Activated CD8-positive, alpha-beta T cell treated with anti-CD3 and anti-CD28 coated beads, Interleukin-2, amount 10 ng/mL, durations not matched to agents 7 days and 5 days (primary cell): ENCODE data around the gene KLHL2. TPM values are rescaled to one million over a fixed set of nuclear protein-coding genes. Genes with fewer than 3 reads are reported as not detected.

Experiments used
- ATAC-seq: fragments of 150-1000 bp; cut with Tn5 transposase; one replicate; pipeline ENCODE4 v1.10.0; 2021; ENCODE audit warnings: moderate library complexity
- CTCF ChIA-PET: fragments of 350-600 bp; sonication (Branson Sonifier 250); formaldehyde crosslinking; loops from one replicate; lab custom pipeline; 2021; ENCODE audit warnings: antibody characterized with exemption; lab: Charles Lee
- POLR2A ChIA-PET: fragments of 350-600 bp; sonication (Branson Sonifier 250); formaldehyde crosslinking; loops from one replicate; lab custom pipeline; 2021; ENCODE audit warnings: antibody characterized with exemption; lab: Charles Lee
- DNase-seq: peaks from one replicate; pipeline ENCODE4 v3.0.0-alpha.2; 2020
- H3K27ac Mint-ChIP-seq: one replicate; pipeline ENCODE4 v1.8.0; 2021; ENCODE audit warnings: mild to moderate bottlenecking, mixed read lengths
- H3K27me3 Mint-ChIP-seq: one replicate; pipeline ENCODE4 v1.8.0; 2021; ENCODE audit warnings: low read depth, mixed read lengths
- H3K36me3 Mint-ChIP-seq: one replicate; pipeline ENCODE4 v1.8.0; 2021; ENCODE audit warnings: low read depth, mixed read lengths
- H3K4me1 Mint-ChIP-seq: one replicate; pipeline ENCODE4 v1.8.0; 2021; ENCODE audit warnings: low read depth, mixed read lengths
- H3K4me3 Mint-ChIP-seq: one replicate; pipeline ENCODE4 v1.8.0; 2021; ENCODE audit warnings: mild to moderate bottlenecking, mixed read lengths
- H3K9me3 Mint-ChIP-seq: one replicate; pipeline ENCODE4 v1.8.0; 2022; ENCODE audit warnings: mixed read lengths; ENCODE audit not compliant: insufficient read depth
- total RNA-seq, 2 experiments: library from RNA; stranded (reverse); gene quantifications; one replicate each; pipeline ENCODE4 v1.2.3, GENCODE V29; 2021

The KLHL2 gene
- total RNA-seq, 2 experiments from 2014 or later: 32.9 to 36.4 TPM

DNA sequence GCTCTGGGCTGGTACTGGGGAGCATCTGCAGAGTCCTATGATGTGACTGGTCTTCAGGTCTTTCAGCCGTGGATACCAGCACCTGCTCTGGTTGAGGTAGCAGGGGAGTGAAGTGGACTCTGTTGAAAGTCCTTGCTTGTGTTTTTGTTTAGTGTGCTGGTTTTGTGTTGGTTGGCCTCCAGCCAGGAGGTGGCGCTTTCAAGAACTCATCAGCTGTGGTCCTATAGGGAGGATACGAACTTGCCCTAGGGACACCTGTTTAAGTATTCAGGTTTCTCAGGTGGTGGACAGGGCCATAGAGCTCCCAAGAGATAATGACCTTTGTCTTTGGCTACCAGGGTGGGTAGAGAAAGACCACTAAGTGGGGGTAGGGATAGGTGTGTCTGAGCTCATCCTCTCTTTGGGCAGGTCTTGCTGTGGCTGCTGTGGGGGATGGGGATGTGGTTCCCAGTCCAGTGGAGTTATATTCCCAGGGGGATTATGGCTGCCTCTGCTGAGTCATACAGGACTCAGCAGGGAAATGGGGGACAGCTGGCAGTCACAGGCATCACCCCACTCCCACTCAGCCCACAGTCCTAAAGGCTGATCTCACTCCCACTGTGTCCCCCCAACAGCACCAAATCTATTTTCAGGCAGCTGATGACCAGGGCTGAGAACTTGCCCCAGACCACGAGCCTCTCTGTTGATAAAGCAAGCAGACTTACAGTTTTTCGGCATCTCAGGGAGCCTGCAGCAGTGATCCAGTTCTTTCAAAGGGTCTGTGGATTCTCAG is 144.2 kb downstream of the KLHL2 start:
- peaks cover 2% of the 10 kb centered on the region for H3K4me1 Mint-ChIP-seq
- no peaks in the 10 kb centered on the region for H3K9me3 Mint-ChIP-seq
- DNase-seq (no peak), ATAC-seq (no peak)
- no peak overlapping the region for H3K4me3 Mint-ChIP-seq
- no peaks in the 10 kb centered on the region for H3K36me3 Mint-ChIP-seq
- no peak overlapping the region for H3K27ac Mint-ChIP-seq
- H3K27me3 Mint-ChIP-seq: peaks cover 11% of the 10 kb centered on the region
- ChIA-PET CTCF (interaction anchor here (1.0 to 2.3 kb wide), 6 partner anchors 9 to 220 kb away, joined by 3 to 8 read pairs (median 3); partner anchors contain the start of gene MSMO1), POLR2A (no interaction called here)

- CTCF ChIA-PET: interaction anchor here (0.6 to 3.1 kb wide), 8 partner anchors 9 to 225 kb away, joined by 3 to 17 read pairs (median 4); no protein-coding TSS in a partner anchor
- ATAC-seq (no peak), DNase-seq (peak; percentile 37)
- no peaks in the 10 kb centered on the region for H3K9me3 Mint-ChIP-seq
- H3K4me1 Mint-ChIP-seq: peaks cover 2% of the 10 kb centered on the region
- POLR2A ChIA-PET: no interaction called here
- H3K27me3 Mint-ChIP-seq: peaks cover 32% of the 10 kb centered on the region
- H3K4me3 Mint-ChIP-seq: no peak overlapping the region
- H3K36me3 Mint-ChIP-seq: no peaks in the 10 kb centered on the region
- H3K27ac Mint-ChIP-seq: no peak overlapping the region
Measured at GRCh38 chr4:165355900-165356300, 148.5 kb downstream of the KLHL2 start.

GRCh38 chr4:165359506-165359905 is 152.1 kb downstream of the KLHL2 start:
- ATAC-seq: no peak
- Mint-ChIP-seq H3K36me3 (no peaks in the 10 kb centered on the region), H3K27me3 (peaks cover 39% of the 10 kb centered on the region), H3K4me3 (no peak overlapping the region), H3K27ac (no peak overlapping the region), H3K9me3 (no peaks in the 10 kb centered on the region), H3K4me1 (peaks cover 2% of the 10 kb centered on the region)
- ChIA-PET CTCF (interaction anchor here (1.0 to 1.1 kb wide), 2 partner anchors 227 to 229 kb away, joined by 3 to 5 read pairs; no protein-coding TSS in a partner anchor), POLR2A (no interaction called here)
- DNase-seq: no peak

- H3K9me3 Mint-ChIP-seq: no peaks in the 10 kb centered on the region
- peaks cover 2% of the 10 kb centered on the region for H3K4me1 Mint-ChIP-seq
- no peaks in the 10 kb centered on the region for H3K36me3 Mint-ChIP-seq
- ChIA-PET POLR2A (no interaction called here), CTCF (interaction anchor here (1.0 to 1.1 kb wide), 2 partner anchors 227 to 229 kb away, joined by 3 to 5 read pairs; no protein-coding TSS in a partner anchor)
- H3K27ac Mint-ChIP-seq: no peak overlapping the region
- no peak for ATAC-seq
- peaks cover 39% of the 10 kb centered on the region for H3K27me3 Mint-ChIP-seq
- H3K4me3 Mint-ChIP-seq: no peak overlapping the region
- no peak for DNase-seq
Measured at GRCh38 chr4:165360041-165360695, 152.8 kb downstream of the KLHL2 start.

GRCh38 chr4:165360985-165361670 is 153.8 kb downstream of the KLHL2 start:
- CTCF ChIA-PET: no interaction called here
- Mint-ChIP-seq H3K4me1 (peaks cover under 1% of the 10 kb centered on the region), H3K36me3 (no peaks in the 10 kb centered on the region)

DNA sequence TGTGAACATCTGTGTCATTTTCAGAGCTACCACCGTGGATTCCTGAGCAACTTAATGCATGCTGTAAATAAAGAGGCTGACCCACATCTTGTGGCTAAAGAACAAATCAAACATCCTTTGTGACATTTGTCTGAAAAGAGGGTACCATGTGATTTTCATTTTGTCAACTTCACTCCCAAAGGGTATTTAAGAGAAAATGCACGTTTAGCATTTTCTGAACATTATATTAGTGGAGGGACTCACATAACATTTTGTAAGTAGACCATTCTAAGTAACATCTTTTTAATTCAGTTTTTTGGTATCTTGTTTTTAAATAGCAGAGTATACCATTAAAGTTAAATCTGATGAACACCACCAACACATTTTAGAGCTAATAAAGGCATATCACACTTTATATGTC is 154.4 kb downstream of the KLHL2 start:
- Mint-ChIP-seq H3K27me3 (peaks cover 35% of the 10 kb centered on the region), H3K36me3 (no peaks in the 10 kb centered on the region), H3K4me3 (no peak overlapping the region), H3K9me3 (no peaks in the 10 kb centered on the region), H3K4me1 (no peaks in the 10 kb centered on the region), H3K27ac (no peak overlapping the region)
- POLR2A ChIA-PET: no interaction called here
- ATAC-seq: no peak
- CTCF ChIA-PET: no interaction called here
- DNase-seq: no peak

More at GRCh38 chr4:165360985-165361670, 153.8 kb downstream of the KLHL2 start:
- DNase-seq (no peak), ATAC-seq (no peak)
- Mint-ChIP-seq H3K27me3 (peaks cover 35% of the 10 kb centered on the region), H3K4me3 (no peak overlapping the region), H3K27ac (no peak overlapping the region), H3K9me3 (no peaks in the 10 kb centered on the region)
- POLR2A ChIA-PET: no interaction called here

GRCh38 chr4:165364452-165365080 is 157.2 kb downstream of the KLHL2 start:
- Mint-ChIP-seq H3K4me3 (no peak overlapping the region), H3K27ac (no peak overlapping the region), H3K27me3 (peaks cover 24% of the 10 kb centered on the region), H3K36me3 (no peaks in the 10 kb centered on the region), H3K9me3 (no peaks in the 10 kb centered on the region), H3K4me1 (no peaks in the 10 kb centered on the region)
- DNase-seq (no peak), ATAC-seq (no peak)
- CTCF ChIA-PET: interaction anchor here (1.1 to 1.2 kb wide), 2 partner anchors 9 to 22 kb away, joined by 3 read pairs; no protein-coding TSS in a partner anchor
- POLR2A ChIA-PET: interaction anchor here (1.5 kb wide), 1 partner anchor 40 kb away, joined by 4 read pairs; no protein-coding TSS in a partner anchor

GRCh38 chr4:165367040-165367439 is 159.7 kb downstream of the KLHL2 start:
- ChIA-PET POLR2A (no interaction called here), CTCF (no interaction called here)
- ATAC-seq: no peak
- no peak overlapping the region for H3K4me3 Mint-ChIP-seq
- no peaks in the 10 kb centered on the region for H3K9me3 Mint-ChIP-seq
- no peak overlapping the region for H3K27ac Mint-ChIP-seq
- no peak for DNase-seq
- peaks cover 15% of the 10 kb centered on the region for H3K27me3 Mint-ChIP-seq
- no peaks in the 10 kb centered on the region for H3K4me1 Mint-ChIP-seq
- no peaks in the 10 kb centered on the region for H3K36me3 Mint-ChIP-seq

DNA sequence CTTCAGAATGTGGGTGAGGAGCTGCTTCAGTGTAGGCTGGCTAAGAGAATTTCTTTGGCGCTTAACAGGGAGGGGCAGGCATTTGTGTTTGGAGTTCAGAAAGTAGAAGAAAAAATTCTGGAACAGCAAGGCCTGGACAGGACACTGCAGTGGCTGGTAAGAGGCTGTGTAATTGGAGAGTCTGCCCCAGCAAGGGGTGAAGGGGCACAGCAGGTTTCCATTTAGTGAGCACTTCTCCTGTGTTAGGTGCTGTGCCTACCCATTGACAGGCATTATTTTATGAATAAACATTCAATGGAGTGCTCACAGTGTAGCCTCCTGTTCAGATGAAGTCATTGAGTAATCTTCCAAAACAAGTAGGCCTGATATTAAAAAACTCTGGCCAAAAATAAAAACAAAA is 160.8 kb downstream of the KLHL2 start:
- H3K36me3 Mint-ChIP-seq: no peaks in the 10 kb centered on the region
- no peak for DNase-seq
- H3K4me3 Mint-ChIP-seq: no peak overlapping the region
- ChIA-PET CTCF (no interaction called here), POLR2A (no interaction called here)
- no peak overlapping the region for H3K27ac Mint-ChIP-seq
- ATAC-seq: no peak
- H3K27me3 Mint-ChIP-seq: peaks cover 17% of the 10 kb centered on the region
- no peaks in the 10 kb centered on the region for H3K9me3 Mint-ChIP-seq
- no peaks in the 10 kb centered on the region for H3K4me1 Mint-ChIP-seq

GRCh38 chr4:165368567-165368966 is 161.2 kb downstream of the KLHL2 start:
- H3K27me3 Mint-ChIP-seq: peaks cover 17% of the 10 kb centered on the region
- no peaks in the 10 kb centered on the region for H3K4me1 Mint-ChIP-seq
- no peak overlapping the region for H3K4me3 Mint-ChIP-seq
- H3K36me3 Mint-ChIP-seq: no peaks in the 10 kb centered on the region
- no peaks in the 10 kb centered on the region for H3K9me3 Mint-ChIP-seq
- POLR2A ChIA-PET: no interaction called here
- DNase-seq: no peak
- CTCF ChIA-PET: no interaction called here
- H3K27ac Mint-ChIP-seq: no peak overlapping the region
- no peak for ATAC-seq

- no peaks in the 10 kb centered on the region for H3K4me1 Mint-ChIP-seq
- ATAC-seq: no peak
- POLR2A ChIA-PET: no interaction called here
Measured at GRCh38 chr4:165369522-165369921, 162.2 kb downstream of the KLHL2 start.

More at GRCh38 chr4:165369522-165369921, 162.2 kb downstream of the KLHL2 start:
- peaks cover 23% of the 10 kb centered on the region for H3K27me3 Mint-ChIP-seq
- H3K9me3 Mint-ChIP-seq: no peaks in the 10 kb centered on the region
- no peaks in the 10 kb centered on the region for H3K36me3 Mint-ChIP-seq
- CTCF ChIA-PET: no interaction called here
- DNase-seq: no peak
- H3K4me3 Mint-ChIP-seq: no peak overlapping the region
- no peak overlapping the region for H3K27ac Mint-ChIP-seq
